HEK293 (cell line): ENCODE measurements around the gene CRABP2.

Experiments
- CTCF ChIA-PET: fragments of 350-600 bp; formaldehyde crosslinking; extraction: SDS; loops from one replicate; lab custom pipeline; 2021; ENCODE audit warnings: antibody characterized with exemption; lab: Yijun Ruan, JAX
- POLR2A ChIA-PET: fragments of 300-600 bp; formaldehyde crosslinking; extraction: SDS; loops from one replicate; lab custom pipeline; 2020; ENCODE audit warnings: antibody characterized with exemption, inconsistent platforms; lab: Yijun Ruan, JAX
- H3K27ac ChIP-seq: fragments of 200-500 bp; sonication (Bioruptor generic); 2 replicates; pipeline ENCODE4 v1.5.1; 2014; ENCODE audit warnings: low read depth, low read length, control low read depth, inconsistent platforms; ENCODE audit errors: extremely low read depth
- H3K36me3 ChIP-seq, 2 experiments: fragments of 200-500 bp in 1 of 2; sonication (Bioruptor generic) in 1 of 2; 1 replicate in 1 of 2; 2 replicates in 1 of 2; pipeline ENCODE4 v1.5.1; 2014 to 2017; ENCODE audit warnings: inconsistent platforms in 2 of 2, low read length in 2 of 2; ENCODE audit not compliant: control insufficient read depth in 2 of 2, insufficient read depth in 1 of 2
- H3K4me1 ChIP-seq: fragments of 200-500 bp; sonication (Bioruptor generic); 2 replicates; pipeline ENCODE4 v1.5.1; 2014; ENCODE audit warnings: mild to moderate bottlenecking, low read length, inconsistent platforms; ENCODE audit not compliant: control insufficient read depth, insufficient read depth
- H3K4me3 ChIP-seq: 2 replicates; pipeline ENCODE4 v1.5.1; 2011; ENCODE audit warnings: low read depth, mild to moderate bottlenecking, control low read depth, low read length, moderate library complexity
- H3K9me3 ChIP-seq: fragments of 200-500 bp; sonication (Bioruptor generic); 2 replicates; pipeline ENCODE4 v1.5.1; 2014; ENCODE audit warnings: low read depth, low read length, inconsistent platforms; ENCODE audit not compliant: control insufficient read depth, insufficient read depth
- GLIS1 ChIP-seq: fragments of 450-650 bp; formaldehyde crosslinking; IDR thresholded peaks from 2 replicates; pipeline ENCODE4 v1.5.1; 2016; ENCODE audit warnings: missing biosample characterization, missing genetic modification characterization
- IKZF3 ChIP-seq: fragments of 450-650 bp; IDR thresholded peaks from 2 replicates; pipeline ENCODE4 v1.5.0; 2018; ENCODE audit warnings: missing biosample characterization, mild to moderate bottlenecking, missing genetic modification characterization, moderate library complexity
- OVOL3 ChIP-seq: fragments of 450-650 bp; formaldehyde crosslinking; IDR thresholded peaks from 2 replicates; pipeline ENCODE4 v1.5.1; 2016; ENCODE audit warnings: missing biosample characterization, missing genetic modification characterization
- ZFP3 ChIP-seq: fragments of 450-650 bp; formaldehyde crosslinking; IDR thresholded peaks from 2 replicates; pipeline ENCODE4 v1.5.1; 2016; ENCODE audit warnings: low read depth, missing biosample characterization, missing genetic modification characterization
- ZIC2 ChIP-seq: fragments of 450-650 bp; formaldehyde crosslinking; IDR thresholded peaks from 2 replicates; pipeline ENCODE4 v1.5.1; 2016; ENCODE audit warnings: missing biosample characterization, missing genetic modification characterization
- ZNF10 ChIP-seq: fragments of 450-650 bp; formaldehyde crosslinking; IDR thresholded peaks from 2 replicates; pipeline ENCODE4 v1.5.1; 2017; ENCODE audit warnings: missing biosample characterization, missing genetic modification characterization
- ZNF19 ChIP-seq: fragments of 450-650 bp; formaldehyde crosslinking; IDR thresholded peaks from 2 replicates; pipeline ENCODE4; 2016; ENCODE audit warnings: missing biosample characterization, missing genetic modification characterization, low read depth
- ZNF274 ChIP-seq, 2 experiments: fragments of 200-500 bp in 1 of 2; fragments of 450-650 bp in 1 of 2; sonication (Bioruptor generic) in 1 of 2; formaldehyde crosslinking in 1 of 2; IDR thresholded peaks; 2 replicates each; pipeline versions ENCODE4 v1.5.1 to v1.6.1; 2014 to 2016; ENCODE audit warnings: borderline replicate concordance in 1 of 2, inconsistent platforms in 1 of 2, low read length in 1 of 2, missing biosample characterization in 1 of 2, missing genetic modification characterization in 1 of 2
- ZNF391 ChIP-seq: fragments of 450-650 bp; formaldehyde crosslinking; IDR thresholded peaks from 2 replicates; pipeline ENCODE4 v1.5.1; 2016; ENCODE audit warnings: low read depth, missing biosample characterization, missing genetic modification characterization, borderline replicate concordance
- ZNF488 ChIP-seq: fragments of 450-650 bp; formaldehyde crosslinking; IDR thresholded peaks from 2 replicates; pipeline ENCODE4 v1.5.1; 2016; ENCODE audit warnings: missing biosample characterization, missing genetic modification characterization
- ZNF514 ChIP-seq: fragments of 450-650 bp; formaldehyde crosslinking; IDR thresholded peaks from 2 replicates; pipeline ENCODE4 v1.5.1; 2016; ENCODE audit warnings: missing biosample characterization, missing genetic modification characterization
- ZNF670 ChIP-seq: fragments of 450-650 bp; formaldehyde crosslinking; IDR thresholded peaks from 2 replicates; pipeline ENCODE4 v1.5.1; 2016; ENCODE audit warnings: missing biosample characterization, missing genetic modification characterization, low read depth
- ZNF768 ChIP-seq: fragments of 450-650 bp; formaldehyde crosslinking; IDR thresholded peaks from 2 replicates; pipeline ENCODE4 v1.5.1; 2018; ENCODE audit warnings: missing biosample characterization, mild to moderate bottlenecking, missing genetic modification characterization

CRABP2 gene

GRCh38 chr1:156745881-156746280, 40.5 kb upstream of the CRABP2 start:
- no peak overlapping the region for H3K4me3 ChIP-seq
- H3K9me3 ChIP-seq: no peaks in the 10 kb centered on the region
- H3K27ac ChIP-seq: peak overlapping the region; percentile 92
- TF ChIP-seq ZNF514 (tag by site-specific recombination): no peak
- no peak for TF ChIP-seq ZNF391 (tag by site-specific recombination)
- no peak for TF ChIP-seq ZNF670 (tag by site-specific recombination)
- no peak for TF ChIP-seq ZNF488
- TF ChIP-seq ZNF768 (tag by site-specific recombination): no peak
- TF ChIP-seq ZNF19: no peak
- no peak for TF ChIP-seq ZNF274 (IDR thresholded peaks at IDR 0.05; ENCODE audit: low read length)
- TF ChIP-seq ZNF274 (tag by site-specific recombination; IDR thresholded peaks at IDR 0.05; ENCODE audit: borderline replicate concordance): no peak
- TF ChIP-seq OVOL3 (tag by site-specific recombination): no peak
- no peak for TF ChIP-seq IKZF3 (tag by site-specific recombination)
- H3K36me3 ChIP-seq: peaks cover 0 to 51% of the 10 kb centered on the region in 2 experiments; a peak in 1 of 3 replicates
- H3K4me1 ChIP-seq: peaks cover 11% of the 10 kb centered on the region; the same call in 1 of the 2 replicates
- ChIA-PET CTCF (interaction anchor here (0.8 to 1.5 kb wide), 3 partner anchors 18 to 115 kb away, joined by 3 to 5 read pairs (median 3); partner anchors contain the start of genes ISG20L2, METTL25B and NTRK1), POLR2A (interaction anchor here (0.7 to 3.1 kb wide), 3 partner anchors 17 to 31 kb away, joined by 6 to 24 read pairs (median 19); partner anchors contain the start of genes ISG20L2, METTL25B and PRCC)

- peaks cover 11% of the 10 kb centered on the region; the same call in 1 of the 2 replicates for H3K4me1 ChIP-seq
- peak overlapping the region; percentile 33; the same call in 1 of the 2 replicates for H3K27ac ChIP-seq
- no peaks in the 10 kb centered on the region for H3K9me3 ChIP-seq
- ChIA-PET POLR2A (interaction anchor here (1.3 kb wide), 1 partner anchor 22 kb away, joined by 3 read pairs; the partner anchor contains the start of gene PRCC), CTCF (interaction anchor here (0.5 kb wide), 1 partner anchor 166 kb away, joined by 3 read pairs; no protein-coding TSS in a partner anchor)
- H3K4me3 ChIP-seq: no peak overlapping the region
- peaks cover 0 to 51% of the 10 kb centered on the region in 2 experiments; a peak in 1 of 3 replicates for H3K36me3 ChIP-seq
- TF ChIP-seq ZIC2 (no peak), GLIS1 (tag by site-specific recombination) (0 out of 2 replicates have a peak, but pooled peaks have one; percentile 10)
- TF ChIP-seq, all 188 proteins: peak for 1
Observed at GRCh38 chr1:156744786-156745419, 39.5 kb upstream of the CRABP2 start.

GRCh38 chr1:156744344-156744743, 39.0 kb upstream of the CRABP2 start:
- H3K27ac ChIP-seq: peak overlapping the region; percentile 33; the same call in 1 of the 2 replicates
- TF ChIP-seq ZFP3 (tag by site-specific recombination): no peak
- TF ChIP-seq ZNF10 (tag by site-specific recombination): no peak
- no peaks in the 10 kb centered on the region for H3K9me3 ChIP-seq
- ChIA-PET CTCF (interaction anchor here (0.7 kb wide), 1 partner anchor 55 kb away, joined by 3 read pairs; no protein-coding TSS in a partner anchor), POLR2A (interaction anchor here (1.3 kb wide), 1 partner anchor 23 kb away, joined by 3 read pairs; the partner anchor contains the start of gene PRCC)
- H3K36me3 ChIP-seq: peaks cover 0 to 46% of the 10 kb centered on the region in 2 experiments; a peak in 1 of 3 replicates
- peaks cover 11% of the 10 kb centered on the region; the same call in 1 of the 2 replicates for H3K4me1 ChIP-seq
- no peak overlapping the region for H3K4me3 ChIP-seq
